Right lobe of liver (tissue), 6 donors: Measurements from ENCODE around the gene PRG2. TPM values are rescaled to one million over a fixed set of nuclear protein-coding genes. Genes with fewer than 3 reads are reported as not detected.
A peak's percentile ranks its signal among the peaks of the same experiment; 100 is the strongest.
"Not testable (repeated sequence)": the region's sequence is repeated elsewhere in the genome, so short reads cannot be mapped to it uniquely, and the experiment has no call there.

ENCODE experiments used
- ATAC-seq, 4 donors: fragments of 200-7000 bp; cut with Tn5 transposase; one replicate each; pipeline ENCODE4 v1.9.1; 2020; ENCODE audit warnings: mild to moderate bottlenecking in 4 of 4, moderate library complexity in 4 of 4
- DNase-seq, 3 donors: peaks; one replicate each; pipeline ENCODE4 v3.0.0-alpha.2; 2020
- H3K27ac ChIP-seq, 3 donors: fragments of 200-600 bp; one replicate each; pipeline ENCODE4 v1.8.0; 2022
- H3K27me3 ChIP-seq, 2 donors: fragments of 200-600 bp; one replicate each; pipeline ENCODE4 v1.8.0; 2022
- H3K36me3 ChIP-seq, 4 donors: fragments of 200-600 bp; sonication (generic) in 1 of 4; one replicate each; pipeline versions ENCODE4 v1.5.1 to v1.8.0; 2017 to 2022; ENCODE audit warnings: control low read depth in 1 of 4
- H3K4me1 ChIP-seq, 4 donors: fragments of 200-600 bp; sonication (generic) in 1 of 4; one replicate each; pipeline versions ENCODE4 v1.5.1 to v1.8.0; 2017 to 2022; ENCODE audit warnings: control low read depth in 1 of 4
- H3K4me3 ChIP-seq, 3 donors: fragments of 200-600 bp; one replicate each; pipeline ENCODE4 v1.8.0; 2022
- H3K9me3 ChIP-seq, 4 donors: fragments of 200-600 bp; sonication (generic) in 1 of 4; one replicate each; pipeline versions ENCODE4 v1.5.1 to v1.8.0; 2017 to 2022; ENCODE audit warnings: control low read depth in 1 of 4
- POLR2A ChIP-seq: fragments of 450-650 bp; IDR thresholded peaks from one replicate; pipeline ENCODE4 v1.6.1; 2017; ENCODE audit warnings: antibody characterized with exemption, mild to moderate bottlenecking
- WGBS: methylation state at CpG from one replicate; pipeline ENCODE4 v1.1.6; 2018; ENCODE audit warnings: low coverage, low lambda C conversion rate; ENCODE audit not compliant: insufficient coverage; ENCODE audit errors: missing lambda C conversion rate; 5-methylcytosine and 5-hydroxymethylcytosine counted together
- intact Hi-C, 2 donors: fragments of 100-400 bp; cut with DNase I; formaldehyde crosslinking; loops; one replicate each; pipeline versions ENCODE4 v1.11.2 to v1.14.1; 2022
- total RNA-seq, 6 experiments: library from RNA; depleted of rRNA in 2 of 6; stranded (reverse); fragments of >200 nt in 2 of 6; fragmentation: NEBNext Ultra II Directional in 3 of 6; extraction: Animal tissue kit (Norgen Biotek cat#: 25700) in 3 of 6; gene quantifications; one replicate each; pipeline versions ENCODE4 v1.1.0 to v1.2.4, GENCODE V29; 2016 to 2023
- TF ChIP-seq, protein P1 (sequence below), 4 donors: fragments of 200-600 bp in 3 of 4; fragments of 450-650 bp in 1 of 4; IDR thresholded peaks; one replicate each; pipeline versions ENCODE4 v1.5.1 to v1.8.0; 2016 to 2022; ENCODE audit warnings: antibody characterized with exemption in 4 of 4, mild to moderate bottlenecking in 2 of 4
- donor health status: DM: no; HTN: yes; CAD: no.
- donor health status: DM: no; HTN: no; CAD: no.
- donor health status: DM: no; HTN: no; CAD: no.
- donor health status: DM: no; HTN: yes; CAD: no.
- donor health status: DM: no; HTN: yes; CAD: no.

The PRG2 gene
- total RNA-seq, 6 experiments from 2014 or later: 0.39 to 1.2 (median 0.86) TPM; not detected in 2

DNA sequence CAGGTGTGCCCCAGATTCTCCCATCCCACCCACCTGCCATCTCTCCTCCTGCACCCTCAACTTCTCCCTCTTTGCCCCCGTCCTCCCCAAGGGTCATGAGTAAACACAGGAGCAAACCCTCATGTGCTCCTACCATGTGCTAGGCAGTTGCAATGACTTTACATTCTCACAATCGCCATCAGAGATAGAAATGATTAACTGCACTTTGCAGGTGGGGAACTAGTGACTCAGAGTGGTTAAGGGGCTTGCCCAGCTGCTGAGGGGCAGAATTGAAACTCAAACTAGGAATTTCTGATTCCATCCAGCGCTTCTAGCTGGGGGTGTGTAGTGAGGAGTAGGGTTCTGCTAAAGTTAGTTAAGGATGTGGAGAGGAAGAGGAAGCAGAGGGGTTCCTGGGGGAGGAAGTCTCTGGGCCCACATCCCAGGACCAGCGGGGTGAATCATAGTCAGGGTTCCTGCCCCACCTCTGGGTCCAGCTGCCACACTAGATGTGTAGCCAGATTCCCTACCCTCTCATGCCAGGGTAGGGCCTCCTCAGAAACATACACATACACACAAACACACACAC, 16.0 kb upstream of the PRG2 start:
- H3K36me3 ChIP-seq: peaks cover 9 to 50% (median 30%) of the 10 kb centered on the region in 4 donors
- no peak overlapping the region for H3K4me3 ChIP-seq
- TF ChIP-seq, protein P1, sequence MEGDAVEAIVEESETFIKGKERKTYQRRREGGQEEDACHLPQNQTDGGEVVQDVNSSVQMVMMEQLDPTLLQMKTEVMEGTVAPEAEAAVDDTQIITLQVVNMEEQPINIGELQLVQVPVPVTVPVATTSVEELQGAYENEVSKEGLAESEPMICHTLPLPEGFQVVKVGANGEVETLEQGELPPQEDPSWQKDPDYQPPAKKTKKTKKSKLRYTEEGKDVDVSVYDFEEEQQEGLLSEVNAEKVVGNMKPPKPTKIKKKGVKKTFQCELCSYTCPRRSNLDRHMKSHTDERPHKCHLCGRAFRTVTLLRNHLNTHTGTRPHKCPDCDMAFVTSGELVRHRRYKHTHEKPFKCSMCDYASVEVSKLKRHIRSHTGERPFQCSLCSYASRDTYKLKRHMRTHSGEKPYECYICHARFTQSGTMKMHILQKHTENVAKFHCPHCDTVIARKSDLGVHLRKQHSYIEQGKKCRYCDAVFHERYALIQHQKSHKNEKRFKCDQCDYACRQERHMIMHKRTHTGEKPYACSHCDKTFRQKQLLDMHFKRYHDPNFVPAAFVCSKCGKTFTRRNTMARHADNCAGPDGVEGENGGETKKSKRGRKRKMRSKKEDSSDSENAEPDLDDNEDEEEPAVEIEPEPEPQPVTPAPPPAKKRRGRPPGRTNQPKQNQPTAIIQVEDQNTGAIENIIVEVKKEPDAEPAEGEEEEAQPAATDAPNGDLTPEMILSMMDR (IDR thresholded peaks at IDR 0.05): no peak
- no peaks in the 10 kb centered on the region for H3K27me3 ChIP-seq
- no peaks in the 10 kb centered on the region for H3K4me1 ChIP-seq
- 44% methylated on average over 3 of the region's 4 CpGs for WGBS
- no peaks in the 10 kb centered on the region for H3K9me3 ChIP-seq
- intact Hi-C loops: no loop called here
- no peak overlapping the region for H3K27ac ChIP-seq
- DNase-seq: no peak
- peak; percentile 19 to 78 (median 42) for ATAC-seq

DNA sequence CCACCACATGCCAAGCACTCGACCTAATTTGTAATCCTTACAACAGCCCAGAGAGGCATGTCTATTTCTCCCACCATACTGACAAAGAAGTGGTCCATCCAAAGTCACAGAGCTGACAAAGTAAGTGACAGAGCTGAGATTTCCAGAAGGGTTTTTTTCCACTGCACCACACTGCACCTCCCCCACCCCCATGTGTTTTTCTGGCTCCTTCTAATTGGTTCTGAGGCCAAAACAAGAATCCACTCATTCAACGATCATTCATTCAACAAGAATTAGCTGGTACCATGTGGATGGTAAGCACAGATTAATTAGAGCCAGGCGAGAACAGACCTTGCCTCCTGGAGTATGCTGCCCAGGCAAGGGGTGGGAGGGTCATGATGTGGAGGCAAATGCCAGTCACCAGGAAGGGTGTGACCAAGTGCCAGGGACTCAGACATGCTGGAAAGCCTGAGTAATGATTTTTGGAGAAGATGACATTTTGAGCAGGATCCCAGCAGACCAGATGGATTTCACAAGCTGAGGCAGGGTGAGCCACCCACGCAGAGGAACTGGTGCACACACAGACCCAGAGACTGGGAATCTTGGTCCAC, 14.9 kb upstream of the PRG2 start:
- intact Hi-C loops: no loop called here
- peak in 2 of 4 donors; percentile 17 to 20 for ATAC-seq

DNA sequence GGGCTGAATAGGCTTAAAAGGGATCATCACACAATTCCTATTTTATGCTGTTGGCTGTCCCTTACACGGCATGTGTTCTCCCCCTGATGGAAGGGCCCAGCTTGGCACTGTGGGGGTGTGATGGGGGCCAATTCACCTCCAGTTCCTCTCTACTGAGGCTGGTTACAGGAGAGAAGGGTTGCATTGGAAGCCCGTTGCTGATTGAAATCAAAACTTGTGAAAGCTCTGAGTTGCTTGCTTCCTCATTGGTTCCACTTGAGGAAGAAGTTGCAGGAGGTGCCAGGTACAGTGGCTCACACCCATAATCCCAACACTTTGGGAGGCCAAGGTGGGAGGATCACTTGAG, 13.3 kb upstream of the PRG2 start:
- H3K27me3 ChIP-seq: no peaks in the 10 kb centered on the region
- 50% methylated on average over 1 of the region's 2 CpGs for WGBS
- H3K36me3 ChIP-seq: peaks cover under 1 to 24% (median 14%) of the 10 kb centered on the region in 4 donors
- intact Hi-C loops: no loop called here
- no peak for DNase-seq
- H3K9me3 ChIP-seq: no peaks in the 10 kb centered on the region
- H3K27ac ChIP-seq: no peak overlapping the region
- no peak for ATAC-seq
- TF ChIP-seq, protein P1 (IDR thresholded peaks at IDR 0.05): no peak
- TF ChIP-seq POLR2A: no peak
- no peak overlapping the region for H3K4me3 ChIP-seq
- H3K4me1 ChIP-seq: peaks cover 0 to 4% (median 2%) of the 10 kb centered on the region in 4 donors

More for the DNA sequence above, 14.9 kb upstream of the PRG2 start:
- TF ChIP-seq, protein P1 (IDR thresholded peaks at IDR 0.05): no peak
- TF ChIP-seq POLR2A: no peak
- H3K4me1 ChIP-seq: peaks cover 0 to 4% (median 0%) of the 10 kb centered on the region in 4 donors
- 87% methylated on average over 4 of the region's 4 CpGs for WGBS
- H3K4me3 ChIP-seq: no peak overlapping the region
- DNase-seq: no peak
- H3K27me3 ChIP-seq: no peaks in the 10 kb centered on the region
- no peaks in the 10 kb centered on the region for H3K9me3 ChIP-seq
- peaks cover 9 to 40% (median 24%) of the 10 kb centered on the region in 4 donors for H3K36me3 ChIP-seq
- no peak overlapping the region for H3K27ac ChIP-seq

DNA sequence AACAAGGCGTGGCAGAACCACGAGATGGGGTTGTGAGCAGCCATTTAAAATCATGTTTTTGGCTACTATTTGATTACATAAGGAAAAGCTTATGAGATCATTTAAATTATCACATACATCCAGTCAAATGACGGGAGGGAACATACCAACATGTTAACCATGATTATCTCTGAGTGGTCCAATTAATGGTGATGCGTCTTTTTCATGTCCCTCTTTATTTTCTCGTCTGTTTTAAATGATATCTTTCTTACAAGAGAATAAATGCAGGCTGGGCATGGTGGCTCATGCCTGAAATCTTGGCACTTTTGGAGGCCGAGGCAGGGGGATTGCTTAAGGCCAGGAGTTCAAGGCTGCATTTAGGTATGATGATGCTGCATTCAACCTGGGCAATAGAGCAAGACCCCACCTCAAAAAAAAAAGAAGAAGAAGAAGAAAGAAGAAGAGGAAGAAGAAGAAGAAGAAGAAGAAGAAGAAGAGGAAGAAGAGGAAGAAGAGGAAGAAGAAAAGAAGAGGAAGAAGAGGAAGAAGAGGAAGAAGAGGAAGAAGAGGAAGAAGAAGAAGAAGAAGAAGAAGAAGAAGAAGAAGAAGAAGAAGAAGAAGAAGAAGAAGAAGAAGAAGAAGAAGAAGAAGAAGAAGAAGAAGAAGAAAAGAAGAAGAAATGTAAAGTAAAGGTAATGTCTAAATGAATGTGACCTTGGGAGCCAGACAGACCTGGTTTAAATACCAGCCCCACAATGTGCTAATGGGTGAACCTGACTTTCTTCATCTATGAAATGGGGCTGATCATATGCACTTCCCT, 12.8 kb upstream of the PRG2 start:
- intact Hi-C loops, H3K4me3 ChIP-seq, H3K27ac ChIP-seq, H3K27me3 ChIP-seq, H3K9me3 ChIP-seq, ATAC-seq, H3K4me1 ChIP-seq, DNase-seq: not testable (repeated sequence)
- 81% methylated on average over 6 of the region's 6 CpGs for WGBS
- peaks cover 0 to 18% (median 12%) of the 10 kb centered on the region in 4 donors for H3K36me3 ChIP-seq
